GM10266 (cell line): ENCODE results near the gene KLC1.

Source experiments
- DNase-seq: peaks from one replicate; pipeline ENCODE4 v3.0.0; 2012; ENCODE audit errors: extremely low spot score
- TF ChIP-seq, protein P1 (sequence below): IDR thresholded peaks from 2 replicates; pipeline ENCODE4 v1.5.1; 2012; ENCODE audit warnings: mild to moderate bottlenecking, low read depth; ENCODE audit not compliant: control insufficient read depth, insufficient read depth; ENCODE audit errors: missing control alignments

The KLC1 gene

DNA sequence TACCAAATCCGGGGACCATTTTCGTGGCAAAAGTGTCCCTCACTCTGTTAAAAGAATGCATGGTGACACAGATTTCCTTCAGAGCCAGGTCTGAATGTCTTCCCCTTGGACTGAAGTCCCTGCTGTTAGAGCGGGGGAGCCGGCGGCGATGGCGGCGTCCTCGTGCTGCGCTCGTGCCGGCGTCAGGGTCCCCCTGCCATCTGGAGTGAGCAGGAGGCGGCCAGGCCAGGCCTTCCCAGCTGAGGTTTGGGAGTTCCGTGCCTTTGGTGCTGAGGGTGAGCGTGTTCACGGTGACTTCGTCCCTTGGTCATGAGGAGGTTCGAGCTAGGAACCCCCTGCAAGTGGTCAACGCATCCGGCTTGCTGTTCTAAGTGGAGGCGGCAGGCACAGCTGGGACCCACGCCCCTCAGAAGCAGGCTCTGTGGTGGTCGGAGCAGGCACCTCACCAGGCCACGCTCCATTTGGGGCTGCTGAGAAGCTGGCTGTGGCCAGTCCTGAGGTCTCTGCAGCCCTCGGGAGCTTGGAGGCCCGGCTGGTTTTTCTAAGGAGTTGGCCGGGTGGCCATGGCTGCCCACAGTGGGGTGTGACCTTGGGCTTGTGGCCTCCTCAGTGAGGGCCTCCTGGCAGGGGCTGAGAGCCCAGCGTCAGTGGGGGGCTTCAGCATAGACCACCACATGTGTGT lies 96.1 kb downstream of the KLC1 start:
- TF ChIP-seq, protein P1, sequence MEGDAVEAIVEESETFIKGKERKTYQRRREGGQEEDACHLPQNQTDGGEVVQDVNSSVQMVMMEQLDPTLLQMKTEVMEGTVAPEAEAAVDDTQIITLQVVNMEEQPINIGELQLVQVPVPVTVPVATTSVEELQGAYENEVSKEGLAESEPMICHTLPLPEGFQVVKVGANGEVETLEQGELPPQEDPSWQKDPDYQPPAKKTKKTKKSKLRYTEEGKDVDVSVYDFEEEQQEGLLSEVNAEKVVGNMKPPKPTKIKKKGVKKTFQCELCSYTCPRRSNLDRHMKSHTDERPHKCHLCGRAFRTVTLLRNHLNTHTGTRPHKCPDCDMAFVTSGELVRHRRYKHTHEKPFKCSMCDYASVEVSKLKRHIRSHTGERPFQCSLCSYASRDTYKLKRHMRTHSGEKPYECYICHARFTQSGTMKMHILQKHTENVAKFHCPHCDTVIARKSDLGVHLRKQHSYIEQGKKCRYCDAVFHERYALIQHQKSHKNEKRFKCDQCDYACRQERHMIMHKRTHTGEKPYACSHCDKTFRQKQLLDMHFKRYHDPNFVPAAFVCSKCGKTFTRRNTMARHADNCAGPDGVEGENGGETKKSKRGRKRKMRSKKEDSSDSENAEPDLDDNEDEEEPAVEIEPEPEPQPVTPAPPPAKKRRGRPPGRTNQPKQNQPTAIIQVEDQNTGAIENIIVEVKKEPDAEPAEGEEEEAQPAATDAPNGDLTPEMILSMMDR = no peak
- no peak for DNase-seq

DNA sequence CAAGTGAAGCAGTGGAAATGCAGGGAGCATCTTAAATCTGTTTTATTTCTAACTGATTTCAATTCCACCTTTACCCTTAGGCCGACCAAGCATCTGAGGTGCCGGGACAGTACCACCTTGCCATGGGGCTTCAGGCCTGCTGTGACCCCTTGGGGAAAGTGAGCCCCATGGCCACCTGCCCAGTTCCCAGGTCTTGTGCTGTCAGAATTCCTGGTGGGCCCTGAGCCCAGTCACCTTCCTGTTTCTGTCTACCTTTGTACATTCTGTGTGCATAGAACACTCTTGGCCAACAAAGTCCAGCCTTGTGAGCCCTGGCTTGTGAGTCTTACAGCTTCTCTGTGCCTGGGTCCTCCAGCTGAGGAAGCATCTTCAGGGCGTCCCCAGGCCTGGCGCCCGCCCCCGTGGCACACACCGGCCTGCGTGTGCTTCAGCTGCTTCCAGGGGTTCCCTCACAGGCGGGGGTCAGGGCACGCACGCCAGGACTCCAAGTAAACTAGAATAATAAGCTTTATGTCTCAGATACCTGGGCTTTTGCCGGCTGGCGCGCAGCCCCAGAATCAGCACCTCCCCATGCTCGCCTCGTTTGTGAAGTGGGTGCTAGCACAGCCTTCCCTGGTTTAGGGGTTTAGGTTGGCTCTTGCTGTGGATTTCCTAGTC lies 96.9 kb downstream of the KLC1 start:
- no peak for DNase-seq

DNA sequence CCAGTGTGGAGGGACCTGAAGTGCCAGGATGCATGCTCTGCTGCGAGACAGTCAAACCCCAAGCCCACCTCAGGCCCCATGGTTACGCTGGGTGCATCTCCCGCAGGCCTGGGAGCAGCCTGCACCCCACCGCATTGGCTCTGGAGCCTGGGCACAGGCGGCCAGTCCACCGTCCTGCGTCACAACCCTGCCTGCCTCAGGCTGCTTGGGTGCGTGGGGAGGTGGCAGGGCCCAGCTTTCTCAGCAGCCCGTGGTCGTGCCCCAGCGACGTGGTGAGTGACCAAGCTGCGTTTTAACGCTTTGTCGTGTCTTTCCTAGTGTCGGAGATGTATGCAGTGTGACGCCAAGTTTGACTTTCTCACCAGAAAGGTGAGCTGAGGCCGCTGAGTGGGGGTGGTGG lies 97.5 kb downstream of the KLC1 start:
- no peak for DNase-seq
- TF ChIP-seq, protein P1 = no peak

More for the DNA sequence above, 96.9 kb downstream of the KLC1 start:
- TF ChIP-seq, protein P1 = no peak

DNA sequence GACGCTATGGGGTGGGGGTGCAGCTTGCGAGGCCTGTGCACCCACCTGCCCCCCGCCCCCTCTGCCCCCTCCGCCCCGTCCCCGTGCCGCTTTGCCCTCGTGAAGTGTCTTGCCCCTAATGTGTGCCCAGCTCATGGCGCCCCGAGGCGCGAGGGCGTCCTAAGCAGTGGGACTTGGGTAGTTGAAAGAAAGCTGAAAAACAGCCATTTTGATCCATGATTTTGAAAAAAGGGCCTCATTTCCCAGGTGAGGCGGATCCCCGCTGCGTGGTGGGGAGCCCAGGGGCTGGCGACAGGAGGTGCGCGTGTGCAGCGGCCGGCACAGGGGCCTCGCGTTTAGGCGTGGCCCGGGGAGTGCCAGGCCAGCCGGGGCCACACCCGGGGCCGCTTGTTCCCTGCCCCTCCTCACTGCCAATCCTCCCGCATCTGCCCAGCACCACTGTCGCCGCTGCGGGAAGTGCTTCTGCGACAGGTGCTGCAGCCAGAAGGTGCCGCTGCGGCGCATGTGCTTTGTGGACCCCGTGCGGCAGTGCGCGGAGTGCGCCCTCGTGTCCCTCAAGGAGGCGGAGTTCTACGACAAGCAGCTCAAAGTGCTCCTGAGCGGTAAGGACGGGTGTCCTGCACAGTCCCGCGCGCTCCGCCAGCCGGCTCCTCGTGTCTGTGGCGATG lies 98.4 kb downstream of the KLC1 start:
- TF ChIP-seq, protein P1 = no peak
- peak; percentile 12 for DNase-seq

DNA sequence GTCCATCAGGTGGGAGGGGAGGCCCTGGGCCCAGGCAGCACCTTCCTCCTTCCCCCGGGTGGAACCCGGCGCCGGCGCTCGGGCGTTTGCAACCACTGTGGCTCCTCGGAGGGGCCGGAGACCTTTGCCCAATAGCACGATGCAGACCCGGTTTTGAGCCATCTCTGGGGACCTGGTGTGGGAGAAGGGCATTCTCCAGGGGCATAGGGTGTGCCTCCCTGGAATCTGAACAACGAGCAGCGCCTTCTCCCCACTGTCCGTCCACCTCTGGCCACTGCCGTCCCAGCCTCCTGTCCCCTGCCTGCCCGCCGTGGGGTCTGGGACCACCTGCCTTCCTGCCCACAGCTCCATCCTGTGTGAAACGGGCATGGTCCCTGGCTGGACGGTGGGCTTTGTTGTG lies 99.1 kb downstream of the KLC1 start:
- TF ChIP-seq, protein P1 = no peak
- DNase-seq = peak; percentile 16

DNA sequence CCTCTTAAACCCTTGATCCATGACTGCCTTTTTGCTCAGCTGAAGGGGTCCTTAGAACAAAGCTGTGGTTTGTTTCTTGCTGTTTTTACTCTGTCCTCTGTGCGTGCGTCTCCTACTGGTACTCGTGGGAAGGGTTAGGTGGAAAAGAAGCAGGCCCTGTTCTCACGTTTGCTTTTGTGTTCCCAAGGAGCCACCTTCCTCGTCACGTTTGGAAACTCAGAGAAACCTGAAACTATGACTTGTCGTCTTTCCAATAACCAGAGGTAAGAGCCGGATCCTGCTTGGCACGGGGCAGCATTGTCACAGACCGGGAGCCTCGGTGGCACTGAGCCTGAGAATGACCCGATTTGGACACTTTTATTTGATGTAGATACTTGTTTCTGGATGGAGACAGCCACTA lies 99.7 kb downstream of the KLC1 start:
- DNase-seq = no peak
- TF ChIP-seq, protein P1 = no peak
